SK-MEL-5 (cell line): ENCODE data around the gene TNFRSF9. TPM values are rescaled to one million over a fixed set of nuclear protein-coding genes. Genes with fewer than 3 reads are reported as not detected.
"Not testable (repeated sequence)": the region's sequence is repeated elsewhere in the genome, so short reads cannot be mapped to it uniquely, and the experiment has no call there.

Source experiments
- DNase-seq: peaks from one replicate; pipeline ENCODE4 v3.0.0-alpha.2; 2016; ENCODE audit warnings: low read depth, low spot score
- in situ Hi-C: cut with HindIII; loops from 2 replicates; pipeline ENCODE4 v1.10.0; 2016; ENCODE audit warnings: low sequenced_read_pairs, high pct_unique_total_duplicates, low pct_unique_long_range_greater_than_20kb
- total RNA-seq: library from RNA; depleted of rRNA; stranded (reverse); fragments of >200 nt; shearing (Covaris generic); gene quantifications from 2 replicates; pipeline ENCODE4 v1.2.3, GENCODE V29; 2014

The TNFRSF9 gene
- total RNA-seq, 1 experiment from 2014 or later = not detected

DNA sequence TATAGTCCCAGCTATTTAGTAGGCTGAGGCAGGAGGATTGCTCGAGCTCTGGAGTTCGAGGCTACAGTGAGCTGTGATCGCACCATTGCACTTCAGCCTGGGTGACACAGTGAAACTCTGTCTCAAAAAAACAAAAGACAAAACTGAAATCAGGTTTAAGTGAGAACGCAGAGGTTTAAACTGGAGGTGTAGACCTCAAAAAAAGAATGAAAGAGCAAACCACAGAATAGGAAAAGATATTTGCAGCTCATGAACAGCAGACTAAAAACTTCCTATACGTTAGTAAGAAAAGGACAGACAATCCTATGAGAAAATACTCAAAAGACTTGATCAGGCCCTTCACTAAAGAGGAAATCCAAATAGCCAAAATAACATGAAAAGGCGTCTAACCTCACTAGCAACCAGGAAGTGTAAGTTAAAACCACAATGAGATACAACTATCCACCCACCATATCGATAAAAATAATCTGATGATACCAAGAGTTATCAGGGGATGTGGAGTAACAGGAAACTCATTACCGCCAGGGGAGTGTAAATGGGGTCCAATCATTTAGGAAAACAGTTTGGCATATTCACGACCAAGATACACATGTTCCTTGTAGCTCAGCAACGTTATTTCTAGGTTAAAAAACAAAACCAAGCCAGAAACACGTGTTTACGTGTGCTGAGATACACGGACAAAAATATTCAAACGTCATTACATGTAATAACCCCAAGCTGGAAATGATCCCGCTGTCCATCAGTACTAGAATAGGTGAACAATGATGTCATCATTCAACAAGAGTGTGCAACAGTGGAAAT is 9.8 kb downstream of the TNFRSF9 start:
- in situ Hi-C loops = no loop called here
- no peak for DNase-seq

DNA sequence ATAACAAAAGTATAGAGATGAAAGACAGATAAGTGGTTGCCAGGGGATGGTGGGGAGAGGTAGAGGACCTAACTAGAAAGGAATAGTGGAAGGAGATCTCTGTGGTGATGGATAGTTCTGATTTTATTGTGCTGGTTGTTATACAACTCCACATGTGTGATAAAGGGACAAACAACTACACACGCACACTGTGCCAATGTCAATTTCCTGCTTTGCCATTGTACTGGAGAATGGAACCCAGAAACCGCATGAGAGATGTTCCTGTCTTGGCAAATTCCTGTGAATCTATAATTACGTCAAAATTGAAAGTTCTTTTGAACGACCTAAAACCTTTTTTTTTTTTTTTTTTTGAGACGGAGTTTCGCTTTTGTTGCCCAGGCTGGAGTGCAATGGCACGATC is 11.0 kb downstream of the TNFRSF9 start:
- no peak for DNase-seq
- in situ Hi-C loops = no loop called here

DNA sequence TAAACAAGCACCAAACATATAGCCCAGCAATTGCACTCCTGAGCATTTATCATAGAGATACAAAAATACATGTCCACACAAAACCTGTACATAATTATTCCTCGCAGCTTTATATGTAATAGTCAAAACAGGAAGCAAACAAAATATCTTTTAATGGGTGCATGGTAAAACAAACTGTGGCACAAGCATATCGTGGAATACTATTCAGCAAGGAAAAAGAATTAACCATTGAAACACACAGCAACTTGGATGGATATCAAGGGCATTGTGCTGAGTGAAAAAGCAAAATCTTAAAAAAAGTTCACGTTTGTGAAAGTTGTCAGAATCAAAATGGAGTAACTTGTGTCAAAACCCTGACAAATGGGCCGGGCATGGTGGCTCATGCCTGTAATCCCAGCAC is 12.4 kb downstream of the TNFRSF9 start:
- in situ Hi-C loops = no loop called here

GRCh38 chr1:7927061-7927460 is 13.6 kb downstream of the TNFRSF9 start:
- in situ Hi-C loops = not testable (repeated sequence)

More for the DNA sequence above, 12.4 kb downstream of the TNFRSF9 start:
- DNase-seq = no peak

GRCh38 chr1:7922301-7922700 is 18.3 kb downstream of the TNFRSF9 start:
- in situ Hi-C loops = no loop called here
- no peak for DNase-seq

More at GRCh38 chr1:7927061-7927460, 13.6 kb downstream of the TNFRSF9 start:
- not testable (repeated sequence) for DNase-seq

- DNase-seq = no peak
- in situ Hi-C loops = no loop called here
Measured at GRCh38 chr1:7921796-7922195, 18.8 kb downstream of the TNFRSF9 start.

DNA sequence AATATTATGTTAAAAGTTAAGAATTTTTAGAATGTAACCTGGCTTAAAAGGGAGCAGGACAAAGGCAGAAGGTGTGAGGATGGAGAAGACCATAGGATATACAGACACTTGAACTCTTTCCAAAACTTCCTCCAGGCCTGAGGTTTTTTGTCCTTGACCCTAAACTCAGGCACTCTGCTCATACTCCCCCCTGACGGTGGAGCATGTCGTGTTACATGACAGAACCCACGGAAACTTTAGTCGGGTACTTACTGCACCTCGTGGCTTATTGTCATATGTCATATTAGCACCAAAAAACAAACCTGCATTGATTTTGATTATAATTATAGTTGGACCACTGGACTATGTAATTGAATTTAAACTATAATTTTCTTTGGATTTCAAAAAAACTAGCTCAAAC is 20.8 kb downstream of the TNFRSF9 start:
- in situ Hi-C loops = no loop called here

DNA sequence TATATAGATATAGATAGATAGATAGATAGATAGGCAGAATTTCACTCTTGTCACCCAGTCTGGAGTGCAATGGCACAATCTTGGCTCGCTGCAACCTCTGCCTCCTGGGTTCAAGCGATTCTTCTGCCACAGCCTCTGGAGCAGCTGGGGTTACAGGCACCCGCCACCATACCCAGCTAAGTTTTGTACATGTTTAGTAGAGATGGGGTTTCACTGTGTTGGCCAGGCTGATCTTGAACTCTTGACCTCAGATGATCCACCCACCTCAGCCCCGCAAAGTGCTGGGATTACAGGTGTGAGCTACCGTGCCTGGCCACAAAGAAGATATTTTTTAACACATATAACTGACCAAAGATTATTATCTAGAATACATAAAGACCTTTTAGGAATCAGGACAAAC is 22.7 kb downstream of the TNFRSF9 start:
- in situ Hi-C loops, DNase-seq: not testable (repeated sequence)

More for the DNA sequence above, 20.8 kb downstream of the TNFRSF9 start:
- DNase-seq = no peak

- in situ Hi-C loops = no loop called here
Measured at GRCh38 chr1:7916501-7916830, 24.2 kb downstream of the TNFRSF9 start.

GRCh38 chr1:7915826-7916500 is 24.7 kb downstream of the TNFRSF9 start:
- in situ Hi-C loops = no loop called here

More at GRCh38 chr1:7916501-7916830, 24.2 kb downstream of the TNFRSF9 start:
- no peak for DNase-seq

DNA sequence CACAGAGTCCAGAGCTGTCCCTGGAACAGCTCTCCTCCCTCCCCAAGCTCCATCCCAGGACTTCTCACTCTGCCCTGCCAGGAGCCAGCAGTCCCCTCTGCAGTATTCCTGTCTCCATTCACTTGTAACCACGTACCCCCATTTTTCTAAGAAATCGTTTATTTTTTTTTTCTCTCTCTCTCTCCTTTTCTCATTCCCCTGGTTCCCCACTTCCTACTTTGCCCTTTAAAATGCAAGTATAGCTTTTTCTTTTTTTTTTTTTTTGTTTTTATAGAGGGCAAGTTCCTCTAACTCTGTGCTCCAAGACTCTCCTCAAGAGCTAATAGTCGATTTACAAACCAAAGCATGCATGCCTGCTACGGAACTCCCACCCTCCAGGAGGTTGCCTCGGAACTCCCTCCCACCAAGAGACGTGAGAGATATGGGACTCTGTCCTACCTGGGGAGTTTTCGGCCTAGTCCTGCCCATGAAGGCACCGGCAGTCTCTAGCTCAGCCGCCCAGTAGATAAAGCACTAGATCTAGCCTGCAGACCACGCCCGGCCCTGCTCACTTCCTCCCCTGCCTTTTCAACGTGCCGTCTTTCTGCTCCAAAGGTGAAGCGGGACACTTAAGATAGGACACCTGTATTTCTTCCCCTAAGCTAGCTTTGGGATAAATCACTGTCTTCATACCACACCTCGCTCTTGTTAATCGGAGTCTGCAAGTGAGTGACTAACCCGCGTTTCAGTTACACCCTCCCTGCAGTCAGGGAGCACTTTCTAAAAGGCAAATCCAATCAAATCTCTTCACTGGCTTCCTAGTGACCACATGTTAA is 27.7 kb downstream of the TNFRSF9 start:
- in situ Hi-C loops = no loop called here
- no peak for DNase-seq

More at GRCh38 chr1:7915826-7916500, 24.7 kb downstream of the TNFRSF9 start:
- no peak for DNase-seq

- in situ Hi-C loops = no loop called here
- DNase-seq = no peak
Measured at GRCh38 chr1:7912145-7912544, 28.5 kb downstream of the TNFRSF9 start.

DNA sequence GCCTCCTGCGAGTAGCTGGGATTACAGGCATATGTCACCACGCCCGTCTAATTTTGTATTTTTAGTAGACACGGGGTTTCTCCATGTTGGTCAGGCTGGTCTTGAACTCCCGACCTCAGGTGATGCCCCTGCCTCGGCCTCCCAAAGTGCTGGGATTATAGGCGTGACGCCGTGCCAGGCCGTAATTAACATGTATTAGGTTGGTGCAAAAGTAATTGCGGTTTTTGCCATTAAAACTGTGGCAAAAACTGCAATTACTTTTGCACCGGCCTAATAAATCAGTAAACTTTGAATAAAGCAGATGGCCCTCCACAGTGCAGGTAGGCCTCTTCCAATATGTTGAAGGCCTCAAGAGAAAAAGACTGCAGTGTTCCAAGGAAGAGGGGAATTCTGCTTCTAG is 35.4 kb downstream of the TNFRSF9 start:
- in situ Hi-C loops = no loop called here
- DNase-seq = no peak

GRCh38 chr1:7902478-7903085 is 38.1 kb downstream of the TNFRSF9 start:
- in situ Hi-C loops = no loop called here
- DNase-seq = peak; percentile 77

DNA sequence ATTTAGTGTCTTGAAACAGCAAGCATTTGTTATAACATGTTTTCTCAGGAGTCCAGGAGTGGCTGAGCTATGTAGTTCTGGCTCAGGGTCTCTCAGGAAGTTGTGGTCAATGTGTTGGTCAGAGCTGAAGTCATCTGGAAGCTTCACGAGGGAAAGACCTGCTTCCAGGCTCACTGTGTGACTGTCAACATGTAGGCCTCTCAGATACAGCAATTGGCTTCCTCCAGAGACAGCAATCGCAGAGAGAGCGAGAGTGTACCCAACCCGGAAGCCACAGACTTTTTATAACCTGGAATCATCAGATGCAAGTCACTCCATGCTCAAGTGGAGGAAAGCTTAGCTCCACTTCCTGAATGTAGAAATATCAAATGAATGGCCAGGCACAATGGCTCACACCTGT is 40.9 kb downstream of the TNFRSF9 start:
- peak; percentile 2 for DNase-seq
- in situ Hi-C loops = no loop called here

GRCh38 chr1:7898962-7899361 is 41.7 kb downstream of the TNFRSF9 start:
- DNase-seq = no peak
- in situ Hi-C loops = no loop called here

- in situ Hi-C loops = no loop called here
Measured at GRCh38 chr1:7896994-7897393, 43.6 kb downstream of the TNFRSF9 start.

More at GRCh38 chr1:7896994-7897393, 43.6 kb downstream of the TNFRSF9 start:
- DNase-seq = no peak
